HG02763 (cell line): ENCODE data around the gene DIAPH2.

ENCODE experiments used
- ATAC-seq: cut with Tn5 transposase; IDR thresholded peaks from one replicate; pipeline ENCODE4 v1.9.1; 2021; ENCODE audit warnings: mild to moderate bottlenecking, moderate library complexity; ENCODE audit not compliant: unreplicated experiment

The DIAPH2 gene

GRCh38 chrX:96924581-96924980 lies 239.9 kb downstream of the DIAPH2 start:
- ATAC-seq: no peak

GRCh38 chrX:96929036-96929435 lies 244.4 kb downstream of the DIAPH2 start:
- ATAC-seq: no peak

GRCh38 chrX:96957718-96958117 lies 273.1 kb downstream of the DIAPH2 start:
- ATAC-seq: no peak

- no peak for ATAC-seq
Observed at GRCh38 chrX:96971812-96972211, 287.2 kb downstream of the DIAPH2 start.

DNA sequence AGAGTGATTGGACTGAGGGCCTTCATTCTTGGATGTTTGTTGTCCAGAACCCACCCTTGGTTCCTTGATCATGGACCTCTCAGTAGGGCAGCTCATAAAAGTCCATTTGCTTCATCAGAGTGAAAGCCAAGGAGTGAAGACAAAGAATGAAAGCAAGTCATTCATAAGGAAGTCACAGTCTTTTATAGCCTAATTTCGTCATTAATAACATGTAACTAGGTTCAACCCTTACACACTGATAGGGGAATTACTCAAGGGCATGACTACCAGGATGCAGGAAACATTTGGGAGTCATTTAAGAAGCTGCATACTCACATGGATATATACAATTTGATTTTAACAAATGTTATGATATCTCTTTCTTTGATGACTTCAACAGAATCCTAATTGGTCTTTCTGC lies 294.3 kb downstream of the DIAPH2 start:
- ATAC-seq: no peak

DNA sequence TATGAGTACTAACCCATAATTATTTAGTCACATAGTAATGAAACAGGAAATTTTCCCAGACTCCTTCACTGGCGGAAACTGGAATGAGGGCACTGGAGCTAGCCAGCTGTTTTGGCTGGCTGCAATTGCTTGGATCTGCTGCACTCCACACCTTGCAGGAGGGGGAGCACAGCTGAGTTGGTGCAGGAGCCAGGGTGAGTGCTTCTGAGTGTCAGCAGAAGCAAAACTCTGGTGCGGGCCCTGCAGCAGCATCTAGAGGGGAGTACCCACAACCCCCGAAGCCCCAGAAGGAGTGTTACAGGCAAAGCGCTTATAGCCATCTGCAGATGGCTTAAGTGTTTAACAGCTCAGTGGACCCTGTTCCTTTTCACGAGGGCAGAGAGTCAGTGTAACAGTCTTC lies 295.1 kb downstream of the DIAPH2 start:
- ATAC-seq: no peak

DNA sequence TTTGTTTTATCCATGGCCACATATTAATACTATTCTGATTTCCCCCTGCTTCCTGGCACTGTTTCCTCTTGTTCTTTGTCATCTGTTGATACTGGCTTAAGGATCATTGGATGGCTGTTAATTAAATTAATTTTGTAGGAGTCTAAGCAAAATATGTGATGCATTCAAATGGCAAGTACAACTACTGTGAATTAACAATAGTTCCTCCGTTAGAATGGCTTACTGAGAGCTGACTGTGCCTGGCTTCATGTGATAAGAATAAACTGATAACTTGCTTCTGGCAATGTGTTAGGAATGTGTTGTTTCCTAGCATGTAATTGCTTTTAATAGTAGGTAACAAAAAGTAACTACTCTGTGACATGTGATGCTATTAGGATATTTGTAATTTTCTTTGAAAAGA lies 297.5 kb downstream of the DIAPH2 start:
- ATAC-seq: no peak

GRCh38 chrX:96984538-96984937 lies 299.9 kb downstream of the DIAPH2 start:
- ATAC-seq: no peak

GRCh38 chrX:96985046-96985445 lies 300.4 kb downstream of the DIAPH2 start:
- no peak for ATAC-seq

- no peak for ATAC-seq
Observed at GRCh38 chrX:96987228-96987627, 302.6 kb downstream of the DIAPH2 start.

DNA sequence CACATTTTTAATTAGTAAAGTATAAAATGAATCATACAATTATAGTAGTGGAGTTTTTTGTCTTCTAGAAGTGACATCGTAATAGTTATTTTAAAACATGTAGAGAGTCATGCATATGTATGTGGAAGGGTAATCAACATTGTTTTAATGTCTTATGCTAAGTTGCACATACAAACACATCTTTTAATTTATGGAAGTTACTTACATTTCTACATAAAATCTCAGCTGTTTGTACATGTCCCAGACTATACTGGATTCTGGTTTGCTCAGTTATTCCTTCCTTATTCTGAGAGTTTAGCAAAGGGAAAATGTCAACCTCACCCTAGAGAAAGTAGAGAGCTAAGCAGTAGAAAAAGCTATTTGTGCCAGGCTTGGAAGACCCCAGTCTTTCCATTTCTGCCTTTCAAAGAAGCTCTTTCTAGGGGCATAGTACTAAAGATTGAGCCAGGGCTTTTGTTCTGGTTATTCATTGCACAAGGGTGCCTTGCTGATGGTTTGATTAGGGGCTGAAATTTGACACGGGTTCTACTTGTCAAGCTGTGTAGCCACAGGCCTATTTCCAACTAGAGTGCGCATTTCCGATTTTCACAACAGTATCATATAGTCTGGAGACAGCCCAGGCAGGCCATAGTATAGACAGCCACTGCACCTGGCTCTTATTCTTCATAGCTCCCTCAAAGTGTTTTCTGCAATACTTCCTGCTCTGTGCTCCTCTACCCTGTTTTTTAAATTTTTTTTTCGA lies 305.4 kb downstream of the DIAPH2 start:
- ATAC-seq: no peak

DNA sequence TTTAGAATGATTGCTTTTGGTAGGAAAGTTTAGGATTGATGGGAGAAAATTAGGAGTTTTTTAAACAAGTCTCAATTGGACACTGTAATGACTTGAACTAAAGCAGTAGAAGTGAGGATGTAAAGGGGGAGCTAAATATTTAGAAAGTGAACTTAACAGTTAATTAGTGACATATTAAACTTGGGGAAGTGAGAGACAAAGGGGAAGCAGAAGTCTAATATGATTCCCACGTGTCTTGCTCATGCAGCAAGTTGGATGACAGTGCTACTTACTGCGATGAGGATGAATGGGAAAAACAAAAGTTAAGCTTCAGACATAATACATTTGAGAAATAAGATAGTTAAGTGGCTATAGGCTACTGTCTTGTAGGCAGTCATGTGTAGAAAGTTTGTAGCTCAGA lies 309.5 kb downstream of the DIAPH2 start:
- ATAC-seq: no peak

- ATAC-seq: no peak
Observed at GRCh38 chrX:96997196-96997595, 312.6 kb downstream of the DIAPH2 start.

DNA sequence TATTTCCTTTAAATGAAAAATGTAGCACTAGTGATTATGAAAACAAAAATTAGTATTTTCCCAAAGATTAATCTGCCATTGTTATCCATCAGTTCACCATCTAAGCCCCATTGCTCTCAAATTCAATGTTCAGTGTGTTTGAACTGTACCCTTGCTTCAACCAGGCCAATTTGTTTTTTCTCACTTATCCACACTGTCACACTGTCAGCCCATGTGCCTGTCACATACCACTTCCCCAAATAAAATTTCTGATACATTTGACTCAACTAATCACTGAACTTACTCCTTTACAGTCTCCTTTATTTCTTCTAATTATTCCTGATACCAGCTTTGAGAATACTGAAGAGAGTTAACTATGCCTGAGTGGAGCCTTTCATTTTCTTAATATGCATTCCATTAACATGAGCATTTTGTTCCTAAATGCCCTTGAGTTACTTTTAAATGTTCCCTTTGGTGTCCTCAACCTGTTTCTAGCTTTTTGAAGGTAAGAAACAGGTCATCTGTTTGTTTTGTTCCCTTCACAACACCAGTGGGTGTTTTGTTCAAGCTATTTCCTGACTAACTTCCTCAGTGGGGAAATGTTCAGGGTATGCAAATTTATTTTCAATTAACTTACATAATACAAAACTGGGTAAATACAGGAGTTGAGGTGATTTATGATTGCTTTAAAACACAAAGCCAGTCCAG lies 316.2 kb downstream of the DIAPH2 start:
- no peak for ATAC-seq

- ATAC-seq: no peak
Observed at GRCh38 chrX:97006167-97006566, 321.5 kb downstream of the DIAPH2 start.

DNA sequence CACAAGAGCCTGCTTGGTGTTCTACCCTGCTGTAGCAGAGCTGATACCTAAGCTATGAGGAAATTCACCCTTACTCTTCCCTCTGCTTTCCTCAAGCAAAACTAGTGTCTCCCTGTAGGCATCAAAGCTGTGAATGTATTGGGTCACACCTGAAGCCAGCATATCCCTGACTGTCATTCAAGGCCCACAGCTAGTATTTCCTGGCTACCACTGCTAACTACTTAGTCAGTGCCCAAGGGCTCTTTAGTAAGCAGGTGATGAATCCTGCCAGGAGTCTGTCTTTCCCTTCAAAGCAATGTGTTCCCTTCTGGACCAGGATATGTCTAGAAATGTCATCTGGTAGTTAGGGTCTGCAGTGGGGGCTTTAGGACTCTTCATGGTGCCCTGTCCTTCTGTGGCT lies 324.7 kb downstream of the DIAPH2 start:
- ATAC-seq: no peak

DNA sequence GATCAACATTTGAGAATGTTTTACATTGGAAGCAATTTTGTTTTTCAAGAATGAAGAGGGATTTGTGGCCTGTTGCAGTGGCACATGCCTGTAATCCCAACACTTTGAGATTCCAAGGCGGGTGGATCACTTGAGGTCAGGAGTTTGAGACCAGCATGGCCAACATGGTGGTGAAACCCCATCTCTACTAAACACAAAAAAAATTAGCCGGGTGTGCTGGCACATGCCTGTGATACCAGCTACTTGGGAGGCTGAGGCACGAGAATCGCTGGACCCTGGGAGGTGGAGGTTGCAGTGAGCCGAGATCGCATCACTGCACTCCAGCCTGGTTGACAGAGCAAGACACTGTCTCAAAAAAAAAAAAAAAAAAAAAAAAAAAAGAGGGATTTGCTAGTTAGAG lies 326.9 kb downstream of the DIAPH2 start:
- no peak for ATAC-seq

GRCh38 chrX:97016106-97016505 lies 331.5 kb downstream of the DIAPH2 start:
- ATAC-seq: no peak

GRCh38 chrX:97021680-97022079 lies 337.0 kb downstream of the DIAPH2 start:
- no peak for ATAC-seq

DNA sequence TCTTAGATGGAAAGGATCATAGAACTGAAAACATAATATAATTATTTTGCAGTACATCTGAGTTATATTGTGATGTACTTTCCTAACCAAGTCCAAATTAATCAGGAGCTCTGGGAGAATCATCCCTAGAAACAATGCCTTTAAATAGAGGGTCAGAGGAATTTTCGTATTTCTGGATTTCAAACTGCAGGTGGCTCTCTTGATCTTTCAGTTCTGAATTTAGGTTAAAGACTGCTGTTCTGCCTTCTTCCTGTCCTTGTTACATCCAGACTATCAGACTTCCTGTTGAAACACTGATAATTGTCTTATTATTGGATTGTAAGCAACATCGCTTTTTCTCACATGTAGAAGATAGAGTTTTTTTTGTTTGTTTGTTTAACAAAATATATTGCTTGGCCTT lies 341.8 kb downstream of the DIAPH2 start:
- no peak for ATAC-seq

DNA sequence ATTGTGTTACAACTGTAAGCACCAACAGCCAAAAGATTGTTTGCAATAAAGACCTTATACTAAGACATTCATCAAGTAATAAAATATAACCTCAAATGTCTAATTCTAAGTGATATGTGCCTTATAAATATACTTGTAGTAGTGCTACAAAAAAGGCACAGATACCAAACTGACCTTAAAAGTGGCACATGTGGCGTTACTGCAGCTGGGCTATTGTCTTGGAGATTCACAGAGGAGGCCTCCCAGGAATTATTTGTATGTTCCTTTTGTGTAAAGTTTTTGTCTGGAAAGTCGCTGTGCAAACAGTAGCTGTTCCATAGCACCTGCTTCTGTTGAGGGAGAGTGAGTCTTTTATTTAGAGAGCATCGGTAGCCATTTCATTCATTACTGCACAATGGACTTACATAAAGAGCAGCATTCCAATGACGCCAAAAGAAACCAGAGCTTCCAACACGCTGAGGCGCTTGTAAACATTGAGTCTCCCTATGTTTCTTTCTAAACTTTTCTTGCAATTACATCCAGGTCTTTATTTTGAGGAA lies 342.8 kb downstream of the DIAPH2 start:
- no peak for ATAC-seq

GRCh38 chrX:97030463-97030862 lies 345.8 kb downstream of the DIAPH2 start:
- ATAC-seq: no peak
